ENCODE results near the gene ZNF221. TPM values are rescaled to one million over a fixed set of nuclear protein-coding genes. Genes with fewer than 3 reads are reported as not detected.
"Not testable (repeated sequence)": the region's sequence is repeated elsewhere in the genome, so short reads cannot be mapped to it uniquely, and the experiment has no call there.

The ZNF221 gene
- polyA plus RNA-seq, 1 donor, result 3.5 TPM

GRCh38 chr19:43923875-43924274 lies 27.2 kb upstream of the ZNF221 start:
- H3K9me3 ChIP-seq (ENCODE audit: control insufficient read depth, low read depth, low read length), result peaks cover 7% of the 10 kb centered on the region
- no peak overlapping the region for H3K27ac ChIP-seq (ENCODE audit: low read length)
- H3K27me3 ChIP-seq (ENCODE audit: control insufficient read depth, insufficient read depth, low read length), result no peaks in the 10 kb centered on the region
- no peaks in the 10 kb centered on the region for H3K4me1 ChIP-seq (ENCODE audit: control insufficient read depth, insufficient read depth, low read length)
- no peak for DNase-seq
- no peak overlapping the region for H3K4me3 ChIP-seq (ENCODE audit: low read length)
- peaks cover 76% of the 10 kb centered on the region for H3K36me3 ChIP-seq (ENCODE audit: control insufficient read depth, insufficient read depth, low read length)

GRCh38 chr19:43928820-43929219 lies 22.2 kb upstream of the ZNF221 start:
- H3K36me3 ChIP-seq (ENCODE audit: control insufficient read depth, insufficient read depth, low read length), result peaks cover 78% of the 10 kb centered on the region
- no CpG with 5 or more reads among the region's 5 CpGs for WGBS (ENCODE audit: insufficient coverage, low lambda C conversion rate)
- DNase-seq, result no peak

GRCh38 chr19:43934055-43934984 lies 16.7 kb upstream of the ZNF221 start:
- Histone ChIP-seq H3K27ac (ENCODE audit: low read length) (peak overlapping the region; percentile 83), H3K9me3 (ENCODE audit: control insufficient read depth, low read depth, low read length) (no peaks in the 10 kb centered on the region), H3K27me3 (ENCODE audit: control insufficient read depth, insufficient read depth, low read length) (no peaks in the 10 kb centered on the region), H3K4me1 (ENCODE audit: control insufficient read depth, insufficient read depth, low read length) (peaks cover 7% of the 10 kb centered on the region), H3K36me3 (ENCODE audit: control insufficient read depth, insufficient read depth, low read length) (peaks cover 30% of the 10 kb centered on the region), H3K4me3 (ENCODE audit: low read length) (peak overlapping the region; percentile 78)
- peak in 1 of 2 donors; percentile 13 for DNase-seq
- WGBS (ENCODE audit: insufficient coverage, low lambda C conversion rate), result no CpG with 5 or more reads among the region's 15 CpGs

More at GRCh38 chr19:43928820-43929219, 22.2 kb upstream of the ZNF221 start:
- Histone ChIP-seq H3K27ac (ENCODE audit: low read length) (no peak overlapping the region), H3K9me3 (ENCODE audit: control insufficient read depth, low read depth, low read length) (no peaks in the 10 kb centered on the region), H3K4me3 (ENCODE audit: low read length) (no peak overlapping the region), H3K27me3 (ENCODE audit: control insufficient read depth, insufficient read depth, low read length) (no peaks in the 10 kb centered on the region), H3K4me1 (ENCODE audit: control insufficient read depth, insufficient read depth, low read length) (peaks cover 1% of the 10 kb centered on the region)

- peak within 1 kb of the TSS; percentile 83 for H3K27ac ChIP-seq (ENCODE audit: low read length)
- DNase-seq, result peak; percentile 91 to 95
- peaks cover 22% of the 10 kb centered on the region for H3K36me3 ChIP-seq (ENCODE audit: control insufficient read depth, insufficient read depth, low read length)
- peaks cover 7% of the 10 kb centered on the region for H3K4me1 ChIP-seq (ENCODE audit: control insufficient read depth, insufficient read depth, low read length)
- no CpG with 5 or more reads among the region's 42 CpGs for WGBS (ENCODE audit: insufficient coverage, low lambda C conversion rate)
- H3K27me3 ChIP-seq (ENCODE audit: control insufficient read depth, insufficient read depth, low read length), result no peaks in the 10 kb centered on the region
- peak within 1 kb of the TSS; percentile 78 for H3K4me3 ChIP-seq (ENCODE audit: low read length)
- no peaks in the 10 kb centered on the region for H3K9me3 ChIP-seq (ENCODE audit: control insufficient read depth, low read depth, low read length)
These were observed 15.9 kb upstream of the ZNF221 start, which contains the start of gene ZNF45 for GRCh38 chr19:43934985-43935708. Gene ZNF45, minus strand, starts transcription at chr19:43935282. Its CDS starts 13,097 bp downstream, at chr19:43922185.

GRCh38 chr19:43936188-43936587 lies 14.8 kb upstream of the ZNF221 start:
- H3K36me3 ChIP-seq (ENCODE audit: control insufficient read depth, insufficient read depth, low read length), result peaks cover 15% of the 10 kb centered on the region
- no peak overlapping the region for H3K27ac ChIP-seq (ENCODE audit: low read length)
- WGBS (ENCODE audit: insufficient coverage, low lambda C conversion rate), result no CpG with 5 or more reads among the region's 5 CpGs
- no peak for DNase-seq
- H3K27me3 ChIP-seq (ENCODE audit: control insufficient read depth, insufficient read depth, low read length), result no peaks in the 10 kb centered on the region
- H3K4me3 ChIP-seq (ENCODE audit: low read length), result no peak overlapping the region
- peaks cover 7% of the 10 kb centered on the region for H3K4me1 ChIP-seq (ENCODE audit: control insufficient read depth, insufficient read depth, low read length)
- H3K9me3 ChIP-seq (ENCODE audit: control insufficient read depth, low read depth, low read length), result no peaks in the 10 kb centered on the region

GRCh38 chr19:43939557-43940260 lies 11.3 kb upstream of the ZNF221 start:
- Histone ChIP-seq H3K27me3 (ENCODE audit: control insufficient read depth, insufficient read depth, low read length) (no peaks in the 10 kb centered on the region), H3K4me1 (ENCODE audit: control insufficient read depth, insufficient read depth, low read length) (no peaks in the 10 kb centered on the region), H3K36me3 (ENCODE audit: control insufficient read depth, insufficient read depth, low read length) (no peaks in the 10 kb centered on the region), H3K9me3 (ENCODE audit: control insufficient read depth, low read depth, low read length) (no peaks in the 10 kb centered on the region), H3K27ac (ENCODE audit: low read length) (no peak overlapping the region), H3K4me3 (ENCODE audit: low read length) (no peak overlapping the region)
- DNase-seq, result no peak
- WGBS (ENCODE audit: insufficient coverage, low lambda C conversion rate), result 83% methylated on average over 2 of the region's 3 CpGs

- no peak overlapping the region for H3K27ac ChIP-seq (ENCODE audit: low read length)
- no peaks in the 10 kb centered on the region for H3K36me3 ChIP-seq (ENCODE audit: control insufficient read depth, insufficient read depth, low read length)
- H3K9me3 ChIP-seq (ENCODE audit: control insufficient read depth, low read depth, low read length), result no peaks in the 10 kb centered on the region
- H3K27me3 ChIP-seq (ENCODE audit: control insufficient read depth, insufficient read depth, low read length), result no peaks in the 10 kb centered on the region
- no peaks in the 10 kb centered on the region for H3K4me1 ChIP-seq (ENCODE audit: control insufficient read depth, insufficient read depth, low read length)
- no peak overlapping the region for H3K4me3 ChIP-seq (ENCODE audit: low read length)
- no peak for DNase-seq
- WGBS (ENCODE audit: insufficient coverage, low lambda C conversion rate), result 80% methylated on average over 3 of the region's 4 CpGs
These were observed 10.3 kb upstream of the ZNF221 start for GRCh38 chr19:43940719-43941118.

GRCh38 chr19:43941209-43941608 lies 9.8 kb upstream of the ZNF221 start:
- no peaks in the 10 kb centered on the region for H3K27me3 ChIP-seq (ENCODE audit: control insufficient read depth, insufficient read depth, low read length)
- no peak overlapping the region for H3K27ac ChIP-seq (ENCODE audit: low read length)
- no peak for DNase-seq
- H3K36me3 ChIP-seq (ENCODE audit: control insufficient read depth, insufficient read depth, low read length), result no peaks in the 10 kb centered on the region
- no peaks in the 10 kb centered on the region for H3K9me3 ChIP-seq (ENCODE audit: control insufficient read depth, low read depth, low read length)
- no peaks in the 10 kb centered on the region for H3K4me1 ChIP-seq (ENCODE audit: control insufficient read depth, insufficient read depth, low read length)
- 45% methylated on average over 2 of the region's 5 CpGs for WGBS (ENCODE audit: insufficient coverage, low lambda C conversion rate)
- no peak overlapping the region for H3K4me3 ChIP-seq (ENCODE audit: low read length)

- H3K27me3 ChIP-seq (ENCODE audit: control insufficient read depth, insufficient read depth, low read length); DNase-seq; H3K27ac ChIP-seq (ENCODE audit: low read length); H3K36me3 ChIP-seq (ENCODE audit: control insufficient read depth, insufficient read depth, low read length); H3K9me3 ChIP-seq (ENCODE audit: control insufficient read depth, low read depth, low read length); H3K4me1 ChIP-seq (ENCODE audit: control insufficient read depth, insufficient read depth, low read length); H3K4me3 ChIP-seq (ENCODE audit: low read length): not testable (repeated sequence)
- WGBS (ENCODE audit: insufficient coverage, low lambda C conversion rate), result no CpG with 5 or more reads among the region's 1 CpG
These were observed 3.6 kb upstream of the ZNF221 start for GRCh38 chr19:43947412-43947811.

GRCh38 chr19:43949803-43950202 lies 1.2 kb upstream of the ZNF221 start:
- not testable (repeated sequence) for H3K9me3 ChIP-seq (ENCODE audit: control insufficient read depth, low read depth, low read length); DNase-seq; H3K27me3 ChIP-seq (ENCODE audit: control insufficient read depth, insufficient read depth, low read length); H3K36me3 ChIP-seq (ENCODE audit: control insufficient read depth, insufficient read depth, low read length); H3K4me1 ChIP-seq (ENCODE audit: control insufficient read depth, insufficient read depth, low read length); H3K4me3 ChIP-seq (ENCODE audit: low read length); H3K27ac ChIP-seq (ENCODE audit: low read length)
- no CpG with 5 or more reads among the region's 2 CpGs for WGBS (ENCODE audit: insufficient coverage, low lambda C conversion rate)

Measured in large intestine (tissue), 3 donors.